Right atrium auricular region (tissue), 2 donors: ENCODE data around the gene FKBP11. TPM values are rescaled to one million over a fixed set of nuclear protein-coding genes. Genes with fewer than 3 reads are reported as not detected.

Source experiments
- DNase-seq: peaks from one replicate; pipeline ENCODE4 v3.0.0-alpha.2; 2019; ENCODE audit warnings: low spot score
- H3K27ac ChIP-seq, 2 donors: fragments of 200-600 bp; sonication (generic); 1 replicate in 1 of 2; 2 replicates in 1 of 2; pipeline ENCODE4 v1.5.1; 2016 to 2019
- H3K27me3 ChIP-seq, 2 donors: fragments of 200-600 bp; sonication (generic); one replicate each; pipeline versions ENCODE4 v1.5.1 to v1.6.0; 2017 to 2019
- H3K36me3 ChIP-seq: fragments of 200-600 bp; sonication (generic); one replicate; pipeline ENCODE4 v1.5.1; 2016
- H3K4me1 ChIP-seq, 2 donors: fragments of 200-600 bp; sonication (generic); one replicate each; pipeline versions ENCODE4 v1.5.1 to v1.6.0; 2017 to 2019
- H3K4me3 ChIP-seq, 2 donors: fragments of 200-600 bp; sonication (generic); 1 replicate in 1 of 2; 2 replicates in 1 of 2; pipeline ENCODE4 v1.5.1; 2017 to 2019; ENCODE audit warnings: mild to moderate bottlenecking in 1 of 2, moderate library complexity in 1 of 2
- H3K9me3 ChIP-seq, 2 donors: fragments of 200-600 bp; sonication (generic); one replicate each; pipeline ENCODE4 v1.5.1; 2019
- total RNA-seq, 2 donors: library from RNA; depleted of rRNA; stranded (reverse); fragments of >200 nt; gene quantifications; one replicate each; pipeline ENCODE4 v1.1.0, GENCODE V29; 2016
- TF ChIP-seq, protein P1 (sequence below), 2 donors: fragments of 200-600 bp; sonication (generic); IDR thresholded peaks; one replicate each; pipeline ENCODE4 v1.5.1; 2019; ENCODE audit warnings: antibody characterized with exemption in 2 of 2

FKBP11 gene
- total RNA-seq, 2 donors from 2014 or later: 9.1 to 10.2 TPM

GRCh38 chr12:48952691-48953090 is 27.4 kb upstream of the FKBP11 start:
- H3K4me3 ChIP-seq: no peak overlapping the region
- no peak for DNase-seq
- H3K9me3 ChIP-seq: no peaks in the 10 kb centered on the region
- H3K36me3 ChIP-seq: peaks cover 7% of the 10 kb centered on the region
- H3K27ac ChIP-seq: no peak overlapping the region
- TF ChIP-seq, protein P1, sequence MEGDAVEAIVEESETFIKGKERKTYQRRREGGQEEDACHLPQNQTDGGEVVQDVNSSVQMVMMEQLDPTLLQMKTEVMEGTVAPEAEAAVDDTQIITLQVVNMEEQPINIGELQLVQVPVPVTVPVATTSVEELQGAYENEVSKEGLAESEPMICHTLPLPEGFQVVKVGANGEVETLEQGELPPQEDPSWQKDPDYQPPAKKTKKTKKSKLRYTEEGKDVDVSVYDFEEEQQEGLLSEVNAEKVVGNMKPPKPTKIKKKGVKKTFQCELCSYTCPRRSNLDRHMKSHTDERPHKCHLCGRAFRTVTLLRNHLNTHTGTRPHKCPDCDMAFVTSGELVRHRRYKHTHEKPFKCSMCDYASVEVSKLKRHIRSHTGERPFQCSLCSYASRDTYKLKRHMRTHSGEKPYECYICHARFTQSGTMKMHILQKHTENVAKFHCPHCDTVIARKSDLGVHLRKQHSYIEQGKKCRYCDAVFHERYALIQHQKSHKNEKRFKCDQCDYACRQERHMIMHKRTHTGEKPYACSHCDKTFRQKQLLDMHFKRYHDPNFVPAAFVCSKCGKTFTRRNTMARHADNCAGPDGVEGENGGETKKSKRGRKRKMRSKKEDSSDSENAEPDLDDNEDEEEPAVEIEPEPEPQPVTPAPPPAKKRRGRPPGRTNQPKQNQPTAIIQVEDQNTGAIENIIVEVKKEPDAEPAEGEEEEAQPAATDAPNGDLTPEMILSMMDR (IDR thresholded peaks at IDR 0.05): no peak
- H3K27me3 ChIP-seq: no peaks in the 10 kb centered on the region
- peaks cover 0 to 26% of the 10 kb centered on the region in 2 donors for H3K4me1 ChIP-seq

DNA sequence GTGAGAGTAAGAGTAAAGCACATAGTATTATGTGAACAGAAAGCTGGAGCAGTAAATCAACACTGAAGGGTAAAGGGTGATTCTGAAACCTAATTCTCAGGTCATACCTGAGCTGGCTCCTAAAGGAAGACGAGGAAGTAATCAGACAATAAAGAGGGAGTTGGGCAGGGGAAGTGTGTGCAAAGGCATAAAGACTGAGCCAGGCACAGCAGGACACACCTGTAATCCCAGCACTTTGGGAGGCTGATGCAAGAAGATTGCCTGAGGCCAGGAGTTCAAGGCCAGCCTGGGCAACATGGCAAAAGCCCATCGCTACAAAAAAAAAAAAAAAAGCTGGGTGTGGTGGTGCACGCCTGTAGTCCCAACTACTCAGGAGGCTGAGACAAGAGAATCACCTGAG is 22.4 kb upstream of the FKBP11 start:
- no peak for DNase-seq
- peaks cover under 1% of the 10 kb centered on the region for H3K36me3 ChIP-seq
- no peaks in the 10 kb centered on the region for H3K27me3 ChIP-seq
- H3K27ac ChIP-seq: no peak overlapping the region
- no peak overlapping the region for H3K4me3 ChIP-seq
- TF ChIP-seq, protein P1 (IDR thresholded peaks at IDR 0.05): no peak
- no peaks in the 10 kb centered on the region for H3K9me3 ChIP-seq
- H3K4me1 ChIP-seq: peaks cover 0 to 12% of the 10 kb centered on the region in 2 donors

GRCh38 chr12:48946943-48947342 is 21.7 kb upstream of the FKBP11 start:
- Histone ChIP-seq H3K4me3 (no peak overlapping the region), H3K27me3 (no peaks in the 10 kb centered on the region), H3K4me1 (peaks cover 0 to 17% of the 10 kb centered on the region in 2 donors), H3K9me3 (no peaks in the 10 kb centered on the region), H3K27ac (no peak overlapping the region), H3K36me3 (no peaks in the 10 kb centered on the region)
- DNase-seq: no peak
- TF ChIP-seq, protein P1 (IDR thresholded peaks at IDR 0.05): no peak

GRCh38 chr12:48946205-48946604 is 20.9 kb upstream of the FKBP11 start:
- no peak overlapping the region for H3K4me3 ChIP-seq
- TF ChIP-seq, protein P1 (IDR thresholded peaks at IDR 0.05): no peak
- no peaks in the 10 kb centered on the region for H3K27me3 ChIP-seq
- H3K36me3 ChIP-seq: no peaks in the 10 kb centered on the region
- no peaks in the 10 kb centered on the region for H3K9me3 ChIP-seq
- DNase-seq: no peak
- H3K27ac ChIP-seq: no peak overlapping the region
- H3K4me1 ChIP-seq: peaks cover 0 to 17% of the 10 kb centered on the region in 2 donors

GRCh38 chr12:48943221-48943620 is 17.9 kb upstream of the FKBP11 start:
- Histone ChIP-seq H3K27ac (no peak overlapping the region), H3K36me3 (peaks cover 27% of the 10 kb centered on the region)

DNA sequence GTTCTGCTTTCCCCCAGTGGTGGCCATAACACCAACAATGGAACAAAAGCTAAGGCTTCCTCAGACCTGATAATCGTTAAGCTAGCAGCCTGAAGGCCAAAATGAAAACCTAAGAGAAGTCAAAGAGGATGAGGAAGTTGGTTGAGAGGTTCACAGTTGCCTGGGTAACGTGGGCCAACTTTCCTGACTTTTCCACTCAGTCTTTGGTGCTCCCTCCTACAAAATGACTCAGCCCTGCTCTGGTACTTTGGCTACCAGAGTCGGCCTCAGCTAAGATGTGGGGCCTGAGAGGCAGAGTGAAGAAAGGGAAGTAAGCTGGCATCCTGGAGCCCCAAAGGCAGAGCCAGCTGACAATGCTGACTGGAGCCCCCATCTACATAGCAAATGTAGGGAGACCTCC is 14.9 kb upstream of the FKBP11 start:
- H3K27me3 ChIP-seq: no peaks in the 10 kb centered on the region
- TF ChIP-seq, protein P1 (IDR thresholded peaks at IDR 0.05): no peak
- peaks cover 32% of the 10 kb centered on the region for H3K36me3 ChIP-seq
- no peak overlapping the region for H3K4me3 ChIP-seq
- H3K4me1 ChIP-seq: peaks cover 0 to 6% of the 10 kb centered on the region in 2 donors
- no peak for DNase-seq
- no peaks in the 10 kb centered on the region for H3K9me3 ChIP-seq
- no peak overlapping the region for H3K27ac ChIP-seq

More at GRCh38 chr12:48943221-48943620, 17.9 kb upstream of the FKBP11 start:
- no peak for DNase-seq
- TF ChIP-seq, protein P1 (IDR thresholded peaks at IDR 0.05): no peak
- Histone ChIP-seq H3K27me3 (no peaks in the 10 kb centered on the region), H3K4me1 (peaks cover 0 to 17% of the 10 kb centered on the region in 2 donors), H3K9me3 (no peaks in the 10 kb centered on the region), H3K4me3 (no peak overlapping the region)
